Prostate gland (tissue), 2 donors: ENCODE data around the gene ACBD3. TPM values are rescaled to one million over a fixed set of nuclear protein-coding genes. Genes with fewer than 3 reads are reported as not detected.

Experiments used
- DNase-seq: peaks from one replicate; pipeline ENCODE4 v3.0.0-alpha.2; 2019; ENCODE audit warnings: low spot score
- H3K27ac ChIP-seq, 2 donors: fragments of 200-600 bp; sonication (generic); 2 replicates each; pipeline ENCODE4 v1.5.1; 2017 to 2019
- H3K27me3 ChIP-seq: fragments of 200-600 bp; sonication (generic); replicated peaks from 2 replicates; pipeline ENCODE4 v1.5.1; 2019; ENCODE audit not compliant: insufficient read depth
- H3K36me3 ChIP-seq, 2 donors: fragments of 200-600 bp; sonication (generic); 1 replicate in 1 of 2; 2 replicates in 1 of 2; pipeline versions ENCODE4 v1.5.1 to v1.8.1; 2017 to 2019
- H3K4me1 ChIP-seq: fragments of 200-600 bp; sonication (generic); replicated peaks from 2 replicates; pipeline ENCODE4 v1.5.1; 2019
- H3K4me3 ChIP-seq, 2 donors: fragments of 200-600 bp; sonication (generic); 2 replicates each; pipeline ENCODE4 v1.5.1; 2017 to 2019
- H3K9me3 ChIP-seq: fragments of 200-600 bp; sonication (generic); 2 replicates; pipeline ENCODE4 v1.5.1; 2017
- POLR2A ChIP-seq: fragments of 450-650 bp; IDR thresholded peaks from one replicate; pipeline ENCODE4 v1.6.1; 2016; ENCODE audit warnings: antibody characterized with exemption, mild to moderate bottlenecking
- POLR2AphosphoS5 ChIP-seq: sonication (generic); formaldehyde crosslinking; IDR thresholded peaks from one replicate; pipeline ENCODE4 v1.6.1; 2017; ENCODE audit warnings: antibody characterized with exemption
- WGBS: methylation state at CpG from one replicate; pipeline ENCODE4 v1.1.5; 2018; 5-methylcytosine and 5-hydroxymethylcytosine counted together
- intact Hi-C: fragments of 100-400 bp; cut with DNase I; formaldehyde crosslinking; loops from one replicate; pipeline ENCODE4 v1.14.2; 2022
- total RNA-seq, 2 donors: library from RNA; depleted of rRNA; stranded (reverse); fragments of >200 nt; gene quantifications; one replicate each; pipeline ENCODE4 v1.1.0, GENCODE V29; 2016
- TF ChIP-seq, protein P1 (sequence below), 4 experiments: fragments of 200-600 bp in 2 of 4; fragments of 450-650 bp in 2 of 4; sonication (generic) in 2 of 4; IDR thresholded peaks; 1 replicate in 3 of 4; 2 replicates in 1 of 4; pipeline ENCODE4 v1.5.1; 2016 to 2019; ENCODE audit warnings: antibody characterized with exemption in 4 of 4, mild to moderate bottlenecking in 2 of 4, moderate library complexity in 2 of 4

ACBD3 gene
- total RNA-seq, 2 donors from 2014 or later: 42.0 to 46.7 TPM

DNA sequence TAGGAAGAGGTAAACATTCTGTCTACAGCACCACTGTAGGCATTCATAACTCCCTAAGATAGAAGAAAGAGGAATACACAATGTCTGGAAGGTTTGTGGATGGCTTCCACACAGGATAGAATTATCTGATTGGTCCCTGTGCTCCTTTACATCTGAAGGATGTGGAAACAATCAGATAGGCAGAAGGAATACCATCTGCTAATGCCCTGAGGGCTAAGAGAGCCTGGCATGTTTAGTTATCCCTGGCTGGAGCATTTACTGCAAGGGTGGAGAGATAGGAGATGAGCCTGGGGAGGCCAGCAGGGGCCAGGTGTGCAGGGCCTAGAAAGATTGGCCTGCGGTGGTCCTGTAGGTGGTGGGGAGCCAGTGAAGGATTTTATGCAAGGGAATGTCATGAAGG is 8.6 kb upstream of the ACBD3 start:
- Histone ChIP-seq H3K4me1 (no peaks in the 10 kb centered on the region), H3K27me3 (no peaks in the 10 kb centered on the region), H3K36me3 (no peaks in the 10 kb centered on the region), H3K9me3 (no peaks in the 10 kb centered on the region), H3K4me3 (no peak overlapping the region), H3K27ac (no peak overlapping the region)
- intact Hi-C loops: no loop called here
- DNase-seq: no peak
- TF ChIP-seq, protein P1, sequence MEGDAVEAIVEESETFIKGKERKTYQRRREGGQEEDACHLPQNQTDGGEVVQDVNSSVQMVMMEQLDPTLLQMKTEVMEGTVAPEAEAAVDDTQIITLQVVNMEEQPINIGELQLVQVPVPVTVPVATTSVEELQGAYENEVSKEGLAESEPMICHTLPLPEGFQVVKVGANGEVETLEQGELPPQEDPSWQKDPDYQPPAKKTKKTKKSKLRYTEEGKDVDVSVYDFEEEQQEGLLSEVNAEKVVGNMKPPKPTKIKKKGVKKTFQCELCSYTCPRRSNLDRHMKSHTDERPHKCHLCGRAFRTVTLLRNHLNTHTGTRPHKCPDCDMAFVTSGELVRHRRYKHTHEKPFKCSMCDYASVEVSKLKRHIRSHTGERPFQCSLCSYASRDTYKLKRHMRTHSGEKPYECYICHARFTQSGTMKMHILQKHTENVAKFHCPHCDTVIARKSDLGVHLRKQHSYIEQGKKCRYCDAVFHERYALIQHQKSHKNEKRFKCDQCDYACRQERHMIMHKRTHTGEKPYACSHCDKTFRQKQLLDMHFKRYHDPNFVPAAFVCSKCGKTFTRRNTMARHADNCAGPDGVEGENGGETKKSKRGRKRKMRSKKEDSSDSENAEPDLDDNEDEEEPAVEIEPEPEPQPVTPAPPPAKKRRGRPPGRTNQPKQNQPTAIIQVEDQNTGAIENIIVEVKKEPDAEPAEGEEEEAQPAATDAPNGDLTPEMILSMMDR (IDR thresholded peaks at IDR 0.05): no peak
- TF ChIP-seq POLR2A (no peak), POLR2AphosphoS5 (no peak)
- WGBS: 47% methylated on average over 1 of the region's 1 CpG

GRCh38 chr1:226187380-226187779 is 839 bp upstream of the ACBD3 start:
- TF ChIP-seq POLR2AphosphoS5 (no peak), POLR2A (no peak)
- TF ChIP-seq, protein P1 (IDR thresholded peaks at IDR 0.05): no peak
- Histone ChIP-seq H3K27ac (no peak overlapping the region), H3K4me1 (no peaks in the 10 kb centered on the region), H3K9me3 (no peaks in the 10 kb centered on the region), H3K4me3 (peak overlapping the region in 1 of 2 donors; percentile 94), H3K27me3 (no peaks in the 10 kb centered on the region), H3K36me3 (no peaks in the 10 kb centered on the region)
- DNase-seq: no peak
- intact Hi-C loops: loop anchor here (10.0 kb wide), 1 partner anchor 217 kb away; the partner anchor contains the start of gene PARP1
- WGBS: 87% methylated on average over 7 of the region's 7 CpGs

GRCh38 chr1:226187019-226187322 is 430 bp upstream of the ACBD3 start:
- Histone ChIP-seq H3K4me3 (peak overlapping the region; percentile 86 to 94), H3K27me3 (no peaks in the 10 kb centered on the region), H3K4me1 (no peaks in the 10 kb centered on the region), H3K27ac (peak overlapping the region; percentile 88 to 94), H3K36me3 (no peaks in the 10 kb centered on the region), H3K9me3 (no peaks in the 10 kb centered on the region)
- no peak for DNase-seq
- intact Hi-C loops: loop anchor here (10.0 kb wide), 1 partner anchor 218 kb away; the partner anchor contains the start of gene PARP1
- TF ChIP-seq, protein P1 (IDR thresholded peaks at IDR 0.05): peak in 1 of 4 experiments; percentile 0
- no peak for TF ChIP-seq POLR2A
- no peak for TF ChIP-seq POLR2AphosphoS5
- WGBS: 8% methylated on average over 10 of the region's 10 CpGs

- DNase-seq: no peak
- Histone ChIP-seq H3K4me3 (peak overlapping the region; percentile 86 to 94), H3K27ac (peak overlapping the region; percentile 88 to 94), H3K9me3 (no peaks in the 10 kb centered on the region), H3K36me3 (no peaks in the 10 kb centered on the region), H3K4me1 (no peaks in the 10 kb centered on the region), H3K27me3 (no peaks in the 10 kb centered on the region)
- TF ChIP-seq POLR2AphosphoS5 (no peak), POLR2A (no peak)
- TF ChIP-seq, protein P1 (IDR thresholded peaks at IDR 0.05): no peak
- 15% methylated on average over 14 of the region's 14 CpGs for WGBS
- intact Hi-C loops: loop anchor here (10.0 kb wide), 1 partner anchor 219 kb away; the partner anchor contains the start of gene PARP1
Observed at GRCh38 chr1:226185141-226186036, 1.2 kb downstream of the ACBD3 start.
